GM18867 (cell line): ENCODE measurements around the gene RAB31.
"Not testable (repeated sequence)": the region's sequence is repeated elsewhere in the genome, so short reads cannot be mapped to it uniquely, and the experiment has no call there.

ENCODE experiments used
- ATAC-seq: cut with Tn5 transposase; IDR thresholded peaks from one replicate; pipeline ENCODE4 v1.9.1; 2021; ENCODE audit warnings: mild to moderate bottlenecking, moderate library complexity; ENCODE audit not compliant: unreplicated experiment

The RAB31 gene

GRCh38 chr18:9901377-9901776, 193.3 kb downstream of the RAB31 start:
- no peak for ATAC-seq

- ATAC-seq: not testable (repeated sequence)
Observed at GRCh38 chr18:9902264-9902663, 194.2 kb downstream of the RAB31 start.

GRCh38 chr18:9902832-9903231, 194.7 kb downstream of the RAB31 start:
- no peak for ATAC-seq

GRCh38 chr18:9905401-9905922, 197.4 kb downstream of the RAB31 start:
- ATAC-seq: no peak

GRCh38 chr18:9906481-9906880, 198.4 kb downstream of the RAB31 start:
- no peak for ATAC-seq

- ATAC-seq: no peak
Observed at GRCh38 chr18:9907867-9908266, 199.8 kb downstream of the RAB31 start.

GRCh38 chr18:9910071-9910470, 202.0 kb downstream of the RAB31 start:
- no peak for ATAC-seq

GRCh38 chr18:9910661-9911060, 202.6 kb downstream of the RAB31 start:
- no peak for ATAC-seq

GRCh38 chr18:9911226-9911625, 203.1 kb downstream of the RAB31 start:
- no peak for ATAC-seq
